HFFc6 (cell line): Measurements from ENCODE around the gene PCLO. TPM values are rescaled to one million over a fixed set of nuclear protein-coding genes. Genes with fewer than 3 reads are reported as not detected.
"Not testable (repeated sequence)": the region's sequence is repeated elsewhere in the genome, so short reads cannot be mapped to it uniquely, and the experiment has no call there.

Experiments used
- DNase-seq: peaks from one replicate; pipeline ENCODE4 v3.0.0-alpha.2; 2018
- H3K27ac Mint-ChIP-seq: 2 replicates; pipeline ENCODE4 v1.8.0; 2020; ENCODE audit warnings: mild to moderate bottlenecking, mixed read lengths
- H3K27me3 Mint-ChIP-seq: 2 replicates; pipeline ENCODE4 v1.8.0; 2021; ENCODE audit warnings: mild to moderate bottlenecking, moderate library complexity, mixed read lengths; ENCODE audit not compliant: insufficient read depth
- H3K36me3 Mint-ChIP-seq: 2 replicates; pipeline ENCODE4 v1.8.0; 2021; ENCODE audit warnings: low read depth, mixed read lengths
- H3K4me1 Mint-ChIP-seq: 2 replicates; pipeline ENCODE4 v1.8.0; 2020; ENCODE audit warnings: low read depth, mixed read lengths
- H3K4me3 Mint-ChIP-seq: 2 replicates; pipeline ENCODE4 v1.8.0; 2020; ENCODE audit warnings: mild to moderate bottlenecking, moderate library complexity, mixed read lengths
- H3K9me3 Mint-ChIP-seq: 2 replicates; pipeline ENCODE4 v1.8.0; 2020; ENCODE audit warnings: mild to moderate bottlenecking, mixed read lengths
- total RNA-seq, 6 experiments: library from RNA; stranded (reverse); fragmentation: NEBNext Ultra II Directional; extraction: Animal tissue kit (Norgen Biotek cat#: 25700); gene quantifications; 2 replicates in 1 of 6; 3 replicates in 5 of 6; pipeline ENCODE4 v1.2.3, GENCODE V29; 2021
- TF ChIP-seq, protein P1 (sequence below): fragments of 200-600 bp; sonication (generic); IDR thresholded peaks from 2 replicates; pipeline ENCODE4 v1.5.0; 2021; ENCODE audit warnings: antibody characterized with exemption, mild to moderate bottlenecking

Gene PCLO
- total RNA-seq, 6 experiments from 2014 or later, result 0.64 to 2.3 (median 1.7) TPM

DNA sequence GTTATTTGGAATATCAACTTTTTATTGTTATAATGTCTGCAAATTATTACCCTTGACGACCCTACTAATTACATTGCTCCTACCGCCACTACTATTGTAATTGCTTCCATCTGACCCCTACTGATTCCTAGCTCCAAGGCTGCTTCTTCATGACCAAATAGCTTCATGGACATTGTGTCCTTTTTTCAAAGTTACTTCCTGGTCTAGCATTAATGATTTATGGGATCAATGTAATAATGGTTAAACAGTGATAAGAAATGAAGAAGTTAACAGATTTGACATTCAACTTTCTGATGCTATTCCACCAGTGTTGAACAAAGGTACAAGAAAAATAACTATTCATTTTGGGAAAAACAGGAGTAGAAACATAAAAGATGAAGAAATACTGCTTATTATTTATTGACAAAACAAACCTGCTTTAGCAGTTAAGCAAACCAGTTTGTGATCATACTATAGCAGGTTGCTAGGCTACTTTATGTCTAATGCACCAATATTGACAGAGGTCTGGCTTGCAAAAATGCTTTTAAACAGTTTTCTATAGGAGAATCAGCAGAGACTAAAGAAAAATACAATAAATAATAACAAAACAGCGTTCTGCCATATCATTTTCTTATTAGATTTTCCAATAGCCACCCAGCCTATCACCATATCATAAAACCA, 125.8 kb downstream of the PCLO start:
- TF ChIP-seq, protein P1, sequence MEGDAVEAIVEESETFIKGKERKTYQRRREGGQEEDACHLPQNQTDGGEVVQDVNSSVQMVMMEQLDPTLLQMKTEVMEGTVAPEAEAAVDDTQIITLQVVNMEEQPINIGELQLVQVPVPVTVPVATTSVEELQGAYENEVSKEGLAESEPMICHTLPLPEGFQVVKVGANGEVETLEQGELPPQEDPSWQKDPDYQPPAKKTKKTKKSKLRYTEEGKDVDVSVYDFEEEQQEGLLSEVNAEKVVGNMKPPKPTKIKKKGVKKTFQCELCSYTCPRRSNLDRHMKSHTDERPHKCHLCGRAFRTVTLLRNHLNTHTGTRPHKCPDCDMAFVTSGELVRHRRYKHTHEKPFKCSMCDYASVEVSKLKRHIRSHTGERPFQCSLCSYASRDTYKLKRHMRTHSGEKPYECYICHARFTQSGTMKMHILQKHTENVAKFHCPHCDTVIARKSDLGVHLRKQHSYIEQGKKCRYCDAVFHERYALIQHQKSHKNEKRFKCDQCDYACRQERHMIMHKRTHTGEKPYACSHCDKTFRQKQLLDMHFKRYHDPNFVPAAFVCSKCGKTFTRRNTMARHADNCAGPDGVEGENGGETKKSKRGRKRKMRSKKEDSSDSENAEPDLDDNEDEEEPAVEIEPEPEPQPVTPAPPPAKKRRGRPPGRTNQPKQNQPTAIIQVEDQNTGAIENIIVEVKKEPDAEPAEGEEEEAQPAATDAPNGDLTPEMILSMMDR, result no peak
- no peak overlapping the region for H3K4me3 Mint-ChIP-seq
- H3K27me3 Mint-ChIP-seq, result no peaks in the 10 kb centered on the region
- H3K27ac Mint-ChIP-seq, result no peak overlapping the region
- no peak for DNase-seq
- H3K9me3 Mint-ChIP-seq, result peaks cover 7% of the 10 kb centered on the region
- no peaks in the 10 kb centered on the region for H3K4me1 Mint-ChIP-seq
- H3K36me3 Mint-ChIP-seq, result no peaks in the 10 kb centered on the region

DNA sequence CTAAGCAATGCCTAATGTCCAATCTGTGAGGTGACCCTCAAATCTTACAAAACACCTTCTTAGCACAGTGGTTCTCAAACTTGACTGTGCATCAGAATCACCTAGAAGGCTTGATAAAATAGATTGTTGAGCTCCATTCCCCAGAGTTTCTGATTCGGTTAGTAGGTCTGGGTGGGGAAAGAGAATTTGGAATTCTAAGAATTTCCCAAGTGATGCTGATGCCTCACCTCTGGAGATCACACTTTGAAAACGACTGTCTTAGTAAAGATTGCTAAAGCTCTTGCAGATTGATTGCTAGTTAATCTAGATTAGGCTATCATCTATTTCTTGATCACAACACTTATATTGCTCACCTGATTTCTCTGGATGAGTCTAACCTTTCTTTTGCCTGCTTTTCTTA, 126.6 kb downstream of the PCLO start:
- peaks cover 7% of the 10 kb centered on the region for H3K9me3 Mint-ChIP-seq
- no peak overlapping the region for H3K27ac Mint-ChIP-seq
- DNase-seq, result no peak
- H3K4me1 Mint-ChIP-seq, result no peaks in the 10 kb centered on the region
- no peaks in the 10 kb centered on the region for H3K36me3 Mint-ChIP-seq
- no peaks in the 10 kb centered on the region for H3K27me3 Mint-ChIP-seq
- H3K4me3 Mint-ChIP-seq, result no peak overlapping the region
- TF ChIP-seq, protein P1, result no peak

DNA sequence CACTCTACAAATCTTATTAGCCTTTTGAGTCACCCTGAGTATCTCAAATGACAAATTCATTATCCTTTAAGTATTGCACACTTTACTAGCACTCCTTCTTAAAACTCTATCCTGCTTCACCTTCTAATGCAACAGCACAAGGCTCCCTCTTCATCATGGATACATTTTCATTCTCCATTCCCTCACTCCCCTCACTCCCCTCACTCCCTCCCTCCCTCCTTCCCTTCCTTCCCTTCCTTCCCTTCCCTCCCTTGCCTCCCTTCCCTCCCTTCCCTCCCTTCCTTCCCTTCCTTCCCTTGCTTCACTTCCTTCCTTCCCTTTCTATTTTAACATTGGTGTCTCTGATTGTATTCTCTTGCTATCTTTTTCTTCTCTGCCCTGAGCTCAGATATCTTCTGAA, 130.5 kb downstream of the PCLO start:
- Mint-ChIP-seq H3K36me3 (no peaks in the 10 kb centered on the region), H3K4me1 (no peaks in the 10 kb centered on the region), H3K4me3 (no peak overlapping the region), H3K27ac (no peak overlapping the region), H3K9me3 (no peaks in the 10 kb centered on the region; the same call in 1 of the 2 replicates), H3K27me3 (no peaks in the 10 kb centered on the region)
- no peak for DNase-seq
- TF ChIP-seq, protein P1, result no peak

DNA sequence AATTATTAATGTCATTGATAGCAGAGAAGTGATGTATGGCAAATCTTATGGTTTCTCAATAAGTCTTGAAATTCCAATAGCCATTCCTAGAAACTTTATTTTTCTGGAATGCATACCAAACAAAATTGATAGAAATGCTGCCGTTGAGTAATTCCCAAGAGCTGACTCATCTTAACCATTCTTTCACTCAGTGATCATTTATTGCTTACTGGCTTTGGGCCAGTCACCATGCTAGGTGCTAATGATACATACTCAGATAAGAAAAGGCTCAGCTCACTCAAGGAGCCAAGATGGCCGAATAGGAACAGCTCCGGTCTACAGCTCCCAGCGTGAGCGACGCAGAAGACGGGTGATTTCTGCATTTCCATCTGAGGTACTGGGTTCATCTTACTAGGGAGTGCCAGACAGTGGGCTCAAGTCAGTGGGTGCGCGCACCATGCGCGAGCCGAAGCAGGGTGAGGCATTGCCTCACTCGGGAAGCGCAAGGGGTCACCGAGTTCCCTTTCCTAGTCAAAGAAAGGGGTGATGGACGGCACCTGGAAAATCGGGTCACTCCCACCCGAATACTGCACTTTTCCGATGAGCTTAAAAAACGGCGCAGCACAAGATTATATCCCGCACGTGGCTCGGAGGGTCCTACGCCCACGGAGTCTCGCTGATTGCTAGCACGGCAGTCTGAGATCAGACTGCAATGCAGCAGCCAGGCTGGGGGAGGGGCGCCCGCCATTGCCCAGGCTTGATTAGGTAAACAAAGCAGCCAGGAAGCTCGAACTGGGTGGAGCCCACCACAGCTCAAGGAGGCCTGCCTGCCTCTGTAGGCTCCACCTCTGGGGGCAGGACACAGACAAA, 138.6 kb downstream of the PCLO start:
- DNase-seq, H3K36me3 Mint-ChIP-seq, H3K4me1 Mint-ChIP-seq, H3K27me3 Mint-ChIP-seq, H3K27ac Mint-ChIP-seq, H3K4me3 Mint-ChIP-seq: not testable (repeated sequence)
- H3K9me3 Mint-ChIP-seq, result peaks cover 21% of the 10 kb centered on the region

DNA sequence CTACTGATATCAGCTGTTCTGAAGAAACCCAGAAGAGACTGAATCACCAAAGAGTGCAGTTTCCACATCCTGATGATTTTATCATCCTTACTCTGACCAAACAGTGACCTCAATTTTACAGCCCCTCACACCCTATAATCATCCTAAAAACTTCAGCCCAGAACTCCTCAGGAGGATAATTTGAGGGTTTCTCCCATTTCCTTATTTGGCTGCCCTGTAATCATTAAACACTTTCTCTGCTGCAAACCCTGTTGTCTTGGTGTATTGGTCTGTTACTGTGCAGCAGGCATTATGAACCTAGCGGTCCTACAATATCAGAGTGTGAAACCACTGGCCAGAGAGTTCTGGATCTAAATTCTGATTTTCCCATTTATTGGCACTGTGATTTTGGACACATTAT, 141.7 kb downstream of the PCLO start:
- H3K4me1 Mint-ChIP-seq, result no peaks in the 10 kb centered on the region

More for the DNA sequence above, 141.7 kb downstream of the PCLO start:
- TF ChIP-seq, protein P1, result no peak
- no peaks in the 10 kb centered on the region for H3K36me3 Mint-ChIP-seq
- H3K27ac Mint-ChIP-seq, result no peak overlapping the region
- H3K27me3 Mint-ChIP-seq, result no peaks in the 10 kb centered on the region
- no peak for DNase-seq
- no peak overlapping the region for H3K4me3 Mint-ChIP-seq
- H3K9me3 Mint-ChIP-seq, result peaks cover 21% of the 10 kb centered on the region
